ENCODE measurements around the gene ALG6.
"Not testable (repeated sequence)": the region's sequence is repeated elsewhere in the genome, so short reads cannot be mapped to it uniquely, and the experiment has no call there.

ALG6 gene

GRCh38 chr1:63328781-63329180 lies 38.6 kb upstream of the ALG6 start:
- no peak for DNase-seq (ENCODE audit: low spot score)

- no peak for DNase-seq (ENCODE audit: low spot score)
Observed at GRCh38 chr1:63329621-63330330, 37.7 kb upstream of the ALG6 start.

- DNase-seq (ENCODE audit: low spot score), result no peak
Observed at GRCh38 chr1:63330331-63330916, 37.0 kb upstream of the ALG6 start.

GRCh38 chr1:63342402-63342801 lies 25.0 kb upstream of the ALG6 start:
- DNase-seq (ENCODE audit: low spot score), result no peak

- DNase-seq (ENCODE audit: low spot score), result no peak
Observed at GRCh38 chr1:63343922-63344321, 23.5 kb upstream of the ALG6 start.

- DNase-seq (ENCODE audit: low spot score), result no peak
Observed at GRCh38 chr1:63350320-63350719, 17.1 kb upstream of the ALG6 start.

GRCh38 chr1:63352736-63353135 lies 14.7 kb upstream of the ALG6 start:
- DNase-seq (ENCODE audit: low spot score), result no peak

- not testable (repeated sequence) for DNase-seq (ENCODE audit: low spot score)
Observed at GRCh38 chr1:63356234-63356633, 11.2 kb upstream of the ALG6 start.

GRCh38 chr1:63359561-63359960 lies 7.9 kb upstream of the ALG6 start:
- no peak for DNase-seq (ENCODE audit: low spot score)

- DNase-seq (ENCODE audit: low spot score), result no peak
Observed at GRCh38 chr1:63362073-63362472, 5.4 kb upstream of the ALG6 start.

GRCh38 chr1:63362578-63362977 lies 4.8 kb upstream of the ALG6 start:
- no peak for DNase-seq (ENCODE audit: low spot score)

- DNase-seq (ENCODE audit: low spot score), result no peak
Observed at GRCh38 chr1:63363014-63363413, 4.4 kb upstream of the ALG6 start.

- no peak for DNase-seq (ENCODE audit: low spot score)
Observed at GRCh38 chr1:63366908-63367214, 566 bp upstream of the ALG6 start.

GRCh38 chr1:63368131-63368530 lies 704 bp downstream of the ALG6 start:
- no peak for DNase-seq (ENCODE audit: low spot score)

- DNase-seq (ENCODE audit: low spot score), result no peak
Observed at GRCh38 chr1:63379583-63379982, 12.2 kb downstream of the ALG6 start.

- no peak for DNase-seq (ENCODE audit: low spot score)
Observed at GRCh38 chr1:63381741-63382140, 14.3 kb downstream of the ALG6 start.

- no peak for DNase-seq (ENCODE audit: low spot score)
Observed at GRCh38 chr1:63401945-63402344, 34.5 kb downstream of the ALG6 start.

GRCh38 chr1:63403386-63403785 lies 36.0 kb downstream of the ALG6 start:
- DNase-seq (ENCODE audit: low spot score), result no peak

- no peak for DNase-seq (ENCODE audit: low spot score)
Observed at GRCh38 chr1:63405021-63405420, 37.6 kb downstream of the ALG6 start.

- DNase-seq (ENCODE audit: low spot score), result no peak
Observed at GRCh38 chr1:63405987-63406386, 38.6 kb downstream of the ALG6 start.

GRCh38 chr1:63407002-63407401 lies 39.6 kb downstream of the ALG6 start:
- no peak for DNase-seq (ENCODE audit: low spot score)

GRCh38 chr1:63408331-63408730 lies 40.9 kb downstream of the ALG6 start:
- DNase-seq (ENCODE audit: low spot score), result no peak

- no peak for DNase-seq (ENCODE audit: low spot score)
Observed at GRCh38 chr1:63411066-63411465, 43.6 kb downstream of the ALG6 start.

GRCh38 chr1:63413394-63413793 lies 46.0 kb downstream of the ALG6 start:
- DNase-seq (ENCODE audit: low spot score), result no peak

All from germinal center (tissue), 1 donor.